OCI-LY3 (cell line): ENCODE measurements around the gene BCL2L14.
"Not testable (repeated sequence)": the region's sequence is repeated elsewhere in the genome, so short reads cannot be mapped to it uniquely, and the experiment has no call there.

Experiments used
- H2AFZ ChIP-seq: fragments of 200-600, 300-600 bp; shearing (Covaris generic); 2 replicates; pipeline ENCODE4 v1.6.0; 2014; ENCODE audit warnings: antibody characterized with exemption, low read depth, low read length
- H3K27ac ChIP-seq: fragments of 200-600, 300-600 bp; sonication (generic); 2 replicates; pipeline ENCODE4 v1.5.1; 2014; ENCODE audit warnings: mild to moderate bottlenecking, low read length, moderate library complexity, mixed read lengths
- H3K27me3 ChIP-seq: fragments of 200-600, 300-600 bp; sonication (generic); 2 replicates; pipeline ENCODE4 v1.6.1; 2014; ENCODE audit warnings: low read depth, low read length, mixed read lengths
- H3K36me3 ChIP-seq: fragments of 200-600, 300-600 bp; sonication (generic); replicated peaks from 2 replicates; pipeline ENCODE3; 2014; ENCODE audit warnings: low read depth, low read length, mixed read lengths
- H3K4me1 ChIP-seq: fragments of 300-600, 200-600 bp; sonication (generic); 2 replicates; pipeline ENCODE4 v1.6.1; 2014; ENCODE audit warnings: low read length, mixed read lengths
- H3K4me2 ChIP-seq: fragments of 200-600, 300-600 bp; sonication (generic); 2 replicates; pipeline ENCODE4 v1.6.1; 2014; ENCODE audit warnings: low read length, mixed read lengths
- H3K4me3 ChIP-seq: fragments of 300-600, 200-600 bp; sonication (generic); 2 replicates; pipeline ENCODE4 v1.5.1; 2014; ENCODE audit warnings: antibody characterized with exemption, mild to moderate bottlenecking, low read length, moderate library complexity
- H3K79me2 ChIP-seq: fragments of 300-600, 200-600 bp; shearing (Covaris generic); 2 replicates; pipeline ENCODE4 v1.6.1; 2014; ENCODE audit warnings: mild to moderate bottlenecking, low read length, mixed read lengths
- H3K9ac ChIP-seq: fragments of 300-600, 200-600 bp; shearing (Covaris generic); 2 replicates; pipeline ENCODE4 v1.6.0; 2014; ENCODE audit warnings: mild to moderate bottlenecking, low read length, moderate library complexity
- H3K9me3 ChIP-seq: fragments of 200-600, 300-600 bp; shearing (Covaris generic); 2 replicates; pipeline ENCODE4 v1.6.1; 2014; ENCODE audit warnings: low read length, mixed read lengths; ENCODE audit not compliant: insufficient read depth
- H4K20me1 ChIP-seq: fragments of 200-600, 300-600 bp; sonication (generic); 2 replicates; pipeline ENCODE4 v1.6.1; 2016; ENCODE audit warnings: low read length, mixed read lengths; ENCODE audit not compliant: insufficient read depth
- CTCF ChIP-seq: fragments of 200-600, 300-600 bp; sonication (generic); IDR thresholded peaks from 2 replicates; pipeline ENCODE4 v1.5.1; 2014; ENCODE audit warnings: antibody characterized with exemption, low read length, low read depth
- EZH2phosphoT487 ChIP-seq: fragments of 200-600 bp; shearing (Covaris generic); IDR thresholded peaks from 2 replicates; pipeline ENCODE4 v1.6.1; 2018; ENCODE audit warnings: antibody characterized with exemption, mixed run types, low read depth

Gene BCL2L14

GRCh38 chr12:12133785-12134184 lies 63.0 kb downstream of the BCL2L14 start:
- TF ChIP-seq EZH2phosphoT487: no peak
- TF ChIP-seq CTCF: no peak
- Histone ChIP-seq H3K27ac (no peak overlapping the region), H3K4me3 (no peak overlapping the region), H4K20me1 (peaks cover 5% of the 10 kb centered on the region; the same call in 1 of the 2 replicates), H2AFZ (no peak overlapping the region), H3K4me2 (no peak overlapping the region), H3K27me3 (no peaks in the 10 kb centered on the region), H3K9ac (no peak overlapping the region), H3K4me1 (peaks cover 6% of the 10 kb centered on the region), H3K36me3 (peaks cover 4% of the 10 kb centered on the region), H3K9me3 (no peaks in the 10 kb centered on the region), H3K79me2 (no peaks in the 10 kb centered on the region)

- Histone ChIP-seq H3K27me3 (no peaks in the 10 kb centered on the region), H3K9ac (no peak overlapping the region), H3K4me1 (no peaks in the 10 kb centered on the region), H2AFZ (no peak overlapping the region), H3K27ac (no peak overlapping the region), H3K79me2 (no peaks in the 10 kb centered on the region), H3K36me3 (peaks cover 4% of the 10 kb centered on the region), H3K9me3 (no peaks in the 10 kb centered on the region), H4K20me1 (no peaks in the 10 kb centered on the region), H3K4me2 (no peak overlapping the region), H3K4me3 (no peak overlapping the region)
- TF ChIP-seq EZH2phosphoT487: no peak
- no peak for TF ChIP-seq CTCF
Measured at GRCh38 chr12:12138203-12139154, 67.7 kb downstream of the BCL2L14 start.

GRCh38 chr12:12141000-12141399 lies 70.3 kb downstream of the BCL2L14 start:
- Histone ChIP-seq H2AFZ (no peak overlapping the region), H4K20me1 (no peaks in the 10 kb centered on the region), H3K4me2 (no peak overlapping the region), H3K36me3 (no peaks in the 10 kb centered on the region), H3K9me3 (no peaks in the 10 kb centered on the region), H3K27me3 (no peaks in the 10 kb centered on the region), H3K4me1 (no peaks in the 10 kb centered on the region), H3K4me3 (no peak overlapping the region), H3K27ac (no peak overlapping the region), H3K9ac (no peak overlapping the region), H3K79me2 (no peaks in the 10 kb centered on the region)
- TF ChIP-seq EZH2phosphoT487: no peak
- TF ChIP-seq CTCF: no peak

- H3K4me1 ChIP-seq, H2AFZ ChIP-seq, H3K4me2 ChIP-seq, H3K79me2 ChIP-seq, H3K36me3 ChIP-seq, H3K9me3 ChIP-seq, H3K9ac ChIP-seq, H3K27ac ChIP-seq, H3K27me3 ChIP-seq, H4K20me1 ChIP-seq, H3K4me3 ChIP-seq: not testable (repeated sequence)
Measured at GRCh38 chr12:12144531-12144930, 73.8 kb downstream of the BCL2L14 start.
